Stimulated activated naive CD8-positive, alpha-beta T cell treated with anti-CD3 and anti-CD28 coated beads, Interleukin-15, amount 100 ng/mL, for 72 hours (primary cell): ENCODE results near the gene ZNF654.
"Not testable (repeated sequence)": the region's sequence is repeated elsewhere in the genome, so short reads cannot be mapped to it uniquely, and the experiment has no call there.

ENCODE experiments used
- ATAC-seq: fragments of 150-1000 bp; cut with Tn5 transposase; 2 replicates; pipeline ENCODE4 v1.10.0; 2021; ENCODE audit warnings: mild to moderate bottlenecking, moderate library complexity
- DNase-seq, 2 donors: peaks; one replicate each; pipeline ENCODE4 v3.0.0; 2021 to 2022
- H3K27ac Mint-ChIP-seq, 2 donors: one replicate each; pipeline ENCODE4 v1.8.0; 2022; ENCODE audit warnings: mild to moderate bottlenecking in 2 of 2, mixed read lengths in 2 of 2, moderate library complexity in 2 of 2
- H3K27me3 Mint-ChIP-seq: one replicate; pipeline ENCODE4 v1.8.0; 2022; ENCODE audit warnings: mixed read lengths
- H3K4me1 Mint-ChIP-seq: one replicate; pipeline ENCODE4 v1.8.0; 2022; ENCODE audit warnings: mild to moderate bottlenecking, mixed read lengths
- H3K4me3 Mint-ChIP-seq, 2 donors: one replicate each; pipeline ENCODE4 v1.8.0; 2022; ENCODE audit warnings: mild to moderate bottlenecking in 2 of 2, mixed read lengths in 2 of 2, moderate library complexity in 1 of 2
- H3K9me3 Mint-ChIP-seq, 2 donors: one replicate each; pipeline ENCODE4 v1.8.0; 2022; ENCODE audit warnings: mixed read lengths in 2 of 2

Gene ZNF654

DNA sequence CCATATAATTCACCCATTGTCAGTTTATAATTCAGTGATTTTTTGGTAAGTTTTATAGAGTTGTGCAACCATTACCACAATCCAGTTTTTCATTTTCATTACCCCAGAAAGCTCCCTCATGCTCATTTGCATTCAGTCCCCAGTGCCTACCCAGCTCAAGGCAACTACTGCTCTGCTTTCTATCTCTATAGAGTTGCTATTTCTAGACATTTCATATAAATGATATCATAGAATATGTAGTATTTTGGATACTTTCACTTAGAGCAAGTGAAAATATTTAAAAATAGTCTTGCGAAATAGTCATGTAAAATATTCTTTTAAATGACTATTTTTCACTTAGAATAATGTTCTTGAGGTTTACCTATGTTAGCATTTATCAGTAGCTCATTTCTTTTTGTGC, 42.1 kb downstream of the ZNF654 start:
- peaks cover 23 to 37% of the 10 kb centered on the region in 2 donors for H3K9me3 Mint-ChIP-seq
- H3K4me1 Mint-ChIP-seq, result peaks cover 16% of the 10 kb centered on the region
- H3K27me3 Mint-ChIP-seq, result no peaks in the 10 kb centered on the region
- H3K4me3 Mint-ChIP-seq, result no peak overlapping the region
- ATAC-seq (no peak), DNase-seq (no peak)
- no peak overlapping the region for H3K27ac Mint-ChIP-seq

DNA sequence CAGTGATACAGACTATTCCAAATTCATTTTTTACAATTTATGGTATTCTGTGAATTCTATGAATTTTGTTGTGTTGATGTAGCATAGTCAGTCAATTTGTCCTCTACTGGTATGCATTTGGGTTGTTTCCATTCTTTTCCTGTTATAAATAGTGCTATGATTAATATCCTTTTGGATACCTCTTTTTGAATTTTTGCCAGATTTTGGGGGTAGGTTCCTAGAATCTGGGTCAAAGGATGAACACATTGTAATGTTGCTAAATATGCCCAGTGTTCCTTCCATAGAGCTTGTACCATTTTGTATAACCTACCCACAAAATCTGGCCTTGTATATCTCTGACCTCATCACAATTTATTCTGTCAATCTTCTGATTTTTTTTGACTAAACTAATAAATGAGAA, 46.3 kb downstream of the ZNF654 start:
- Mint-ChIP-seq H3K27me3 (no peaks in the 10 kb centered on the region), H3K4me3 (no peak overlapping the region), H3K9me3 (peaks cover 15 to 17% of the 10 kb centered on the region in 2 donors), H3K27ac (no peak overlapping the region), H3K4me1 (peaks cover 22% of the 10 kb centered on the region)
- no peak for ATAC-seq
- no peak for DNase-seq

DNA sequence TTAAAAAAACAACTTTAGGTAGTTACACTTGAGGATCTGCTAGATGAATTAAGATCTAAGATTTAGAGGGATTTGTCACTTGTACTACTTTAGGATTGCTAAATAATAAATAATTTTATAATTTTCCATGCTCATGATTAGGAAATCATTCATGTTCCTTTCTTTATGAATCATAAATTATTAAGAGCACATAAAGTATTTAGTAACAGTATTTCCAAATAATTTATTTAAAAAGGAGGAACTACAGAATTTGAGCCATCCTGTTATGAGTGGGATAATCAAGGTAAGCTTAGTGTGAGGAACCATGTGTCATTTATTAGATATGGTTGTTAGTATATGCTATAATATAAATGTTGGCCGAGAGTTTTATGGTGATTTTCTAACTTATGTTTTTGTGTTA, 53.2 kb downstream of the ZNF654 start:
- H3K27ac Mint-ChIP-seq, result no peak overlapping the region
- no peak for ATAC-seq
- no peaks in the 10 kb centered on the region for H3K9me3 Mint-ChIP-seq
- H3K4me3 Mint-ChIP-seq, result no peak overlapping the region
- H3K4me1 Mint-ChIP-seq, result peaks cover 13% of the 10 kb centered on the region
- no peak for DNase-seq
- H3K27me3 Mint-ChIP-seq, result no peaks in the 10 kb centered on the region

DNA sequence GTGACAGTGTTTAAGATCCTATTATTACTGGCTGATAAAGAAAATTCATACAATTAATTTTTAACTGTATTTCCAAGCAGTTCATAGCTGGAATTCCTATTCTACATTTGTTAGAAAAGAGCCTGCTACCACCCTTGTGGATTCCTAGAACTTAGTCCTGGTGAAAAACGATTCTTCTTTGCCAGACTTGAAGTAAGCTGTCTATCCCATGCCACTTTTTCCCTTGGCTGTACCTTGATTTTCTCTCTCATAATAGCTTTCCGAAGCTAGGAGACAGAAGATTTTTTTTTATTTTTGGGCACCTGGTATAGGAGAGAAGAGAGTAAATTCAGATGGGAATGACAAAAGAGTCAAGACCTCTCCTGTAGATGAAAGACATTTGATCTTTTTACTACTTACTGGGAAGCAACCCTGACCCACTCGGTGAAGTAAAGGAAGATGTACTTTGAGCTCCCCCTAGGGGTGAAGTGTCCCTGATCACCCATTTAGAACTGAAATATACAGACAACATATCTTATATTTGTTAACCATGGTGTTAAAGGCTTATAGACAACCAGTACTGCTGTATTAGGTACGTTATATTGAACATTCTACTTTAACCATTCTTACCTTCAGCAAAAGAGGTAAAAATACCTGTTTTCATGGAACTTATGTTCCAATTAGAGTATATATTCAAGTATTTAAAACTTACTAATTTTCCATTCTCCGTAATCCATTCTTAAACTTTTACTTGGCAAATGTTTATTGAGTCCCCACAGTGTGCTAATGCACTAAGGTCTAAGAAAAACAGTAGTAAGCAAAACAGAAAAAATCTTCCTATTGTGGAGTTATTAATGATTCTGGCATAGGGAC, 54.5 kb downstream of the ZNF654 start:
- ATAC-seq (peak; percentile 87), DNase-seq (peak; percentile 31 to 35)
- Mint-ChIP-seq H3K4me3 (no peak overlapping the region), H3K4me1 (peaks cover 22% of the 10 kb centered on the region), H3K27ac (peak overlapping the region in 1 of 2 donors; percentile 25), H3K27me3 (no peaks in the 10 kb centered on the region), H3K9me3 (no peaks in the 10 kb centered on the region)

DNA sequence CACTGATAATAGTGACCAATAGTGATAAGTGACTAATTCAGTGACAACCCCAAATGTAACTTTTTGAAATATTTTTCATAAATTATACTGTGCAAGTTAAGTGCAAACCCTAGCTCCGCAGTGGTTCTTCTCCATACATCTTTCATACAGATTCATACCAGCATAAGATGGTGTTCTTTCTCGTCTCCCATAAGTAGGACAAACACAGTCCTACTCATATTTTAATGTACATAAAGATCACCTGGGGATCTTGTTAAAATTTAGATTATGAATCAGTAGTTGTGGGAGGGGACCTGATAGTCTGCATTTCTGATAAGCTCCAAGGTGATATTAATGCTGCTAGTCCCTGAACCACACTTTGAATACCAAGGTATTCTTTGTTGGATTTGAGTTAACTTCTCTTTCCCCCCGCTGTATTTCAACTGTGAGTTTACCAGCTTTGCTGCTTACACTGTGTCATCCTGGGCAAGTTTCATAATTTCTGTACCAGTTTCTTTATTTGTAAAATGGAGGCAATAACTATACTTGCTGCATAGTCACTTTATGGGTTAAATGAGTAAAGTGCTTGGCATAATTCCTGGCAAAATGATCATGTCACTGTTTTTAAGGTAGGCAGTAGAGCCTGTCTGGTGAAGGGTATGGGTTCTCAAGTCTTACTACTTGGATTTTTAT, 56.0 kb downstream of the ZNF654 start:
- Mint-ChIP-seq H3K27me3 (no peaks in the 10 kb centered on the region), H3K4me1 (peaks cover 16% of the 10 kb centered on the region), H3K9me3 (no peaks in the 10 kb centered on the region), H3K4me3 (no peak overlapping the region), H3K27ac (no peak overlapping the region)
- ATAC-seq, result no peak
- DNase-seq, result no peak

DNA sequence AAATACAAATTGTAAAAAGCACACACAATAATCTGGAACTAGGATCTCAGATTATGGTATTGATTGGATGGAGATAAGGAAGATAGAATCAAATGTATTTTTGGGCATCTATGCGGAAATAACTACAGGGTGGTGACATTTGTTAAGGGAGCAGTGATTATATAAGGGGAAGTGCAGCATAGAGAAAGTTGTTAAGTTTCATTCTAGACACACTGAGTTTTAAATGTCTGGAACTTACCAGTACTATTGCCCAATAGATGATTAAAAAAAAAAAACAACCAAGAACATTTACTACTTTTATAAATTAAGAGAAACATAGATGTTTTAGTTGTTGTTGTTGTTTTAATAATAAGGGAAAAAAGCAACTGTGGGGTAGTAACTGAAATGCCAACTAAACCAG, 58.6 kb downstream of the ZNF654 start:
- no peaks in the 10 kb centered on the region for H3K9me3 Mint-ChIP-seq
- no peak for ATAC-seq
- H3K27ac Mint-ChIP-seq, result no peak overlapping the region
- H3K4me1 Mint-ChIP-seq, result peaks cover 25% of the 10 kb centered on the region
- H3K4me3 Mint-ChIP-seq, result no peak overlapping the region
- no peaks in the 10 kb centered on the region for H3K27me3 Mint-ChIP-seq
- no peak for DNase-seq

DNA sequence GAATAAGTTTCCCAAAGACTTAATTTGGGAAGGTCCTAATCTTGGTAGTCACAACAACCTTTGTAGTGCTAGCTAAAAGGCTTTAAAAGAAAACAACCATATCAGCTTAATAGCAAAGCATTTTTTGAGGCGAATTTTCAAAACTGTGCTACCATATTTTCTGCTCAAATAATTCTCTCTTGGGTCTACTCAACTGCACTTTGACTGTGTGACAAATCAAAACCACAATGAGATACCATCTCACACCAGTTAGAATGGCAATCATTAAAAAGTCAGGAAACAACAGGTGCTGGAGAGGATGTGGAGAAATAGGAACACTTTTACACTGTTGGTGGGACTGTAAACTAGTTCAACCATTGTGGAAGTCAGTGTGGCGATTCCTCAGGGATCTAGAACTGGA, 59.5 kb downstream of the ZNF654 start:
- peak overlapping the region in 1 of 2 donors; percentile 19 for H3K27ac Mint-ChIP-seq
- not testable (repeated sequence) for ATAC-seq, H3K4me3 Mint-ChIP-seq, H3K27me3 Mint-ChIP-seq, H3K9me3 Mint-ChIP-seq, DNase-seq
- H3K4me1 Mint-ChIP-seq, result peaks cover 25% of the 10 kb centered on the region

DNA sequence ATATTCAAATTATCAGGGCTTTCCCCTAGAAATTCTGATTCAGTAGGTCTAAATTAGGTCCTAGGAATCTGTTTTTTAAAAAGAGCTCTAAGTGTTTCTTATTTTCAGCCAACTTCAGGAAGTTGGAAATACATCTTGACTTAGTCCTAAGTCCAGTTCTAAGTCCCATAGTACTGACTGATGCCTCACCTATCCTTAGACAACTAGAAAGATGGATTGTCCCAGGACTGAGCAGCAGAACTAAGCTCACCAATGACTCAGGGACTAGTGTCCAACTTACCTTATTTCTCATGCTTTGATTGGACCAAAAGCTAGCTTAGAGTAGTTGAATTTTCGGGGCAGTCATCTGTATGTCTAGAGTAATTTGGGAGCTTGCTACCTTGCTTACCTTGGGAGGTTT, 64.5 kb downstream of the ZNF654 start:
- no peak for DNase-seq
- no peaks in the 10 kb centered on the region for H3K9me3 Mint-ChIP-seq
- H3K4me1 Mint-ChIP-seq, result peaks cover 16% of the 10 kb centered on the region
- ATAC-seq, result no peak
- H3K4me3 Mint-ChIP-seq, result no peak overlapping the region
- H3K27ac Mint-ChIP-seq, result no peak overlapping the region
- H3K27me3 Mint-ChIP-seq, result no peaks in the 10 kb centered on the region

DNA sequence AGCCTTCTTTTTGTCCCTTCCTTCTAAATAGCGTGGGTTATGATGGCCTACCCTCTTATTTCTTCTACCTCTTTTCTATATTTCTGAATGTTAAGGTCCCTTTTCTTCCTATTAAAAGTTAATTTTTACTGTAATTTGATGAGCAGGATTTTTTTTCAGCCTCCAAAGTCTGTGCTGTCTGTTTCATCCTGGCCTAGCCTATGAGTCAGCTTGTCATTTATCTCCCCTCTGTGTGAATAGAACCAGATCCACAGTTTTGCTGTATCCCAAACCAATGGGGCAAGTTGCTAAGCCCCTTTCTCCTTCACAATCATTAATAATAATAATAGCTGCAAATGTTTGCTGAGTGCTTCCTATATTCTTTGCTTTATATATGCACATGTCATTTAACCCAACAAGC, 72.6 kb downstream of the ZNF654 start:
- no peaks in the 10 kb centered on the region for H3K9me3 Mint-ChIP-seq
- DNase-seq (no peak), ATAC-seq (no peak)
- no peak overlapping the region for H3K4me3 Mint-ChIP-seq
- H3K4me1 Mint-ChIP-seq, result peaks cover 18% of the 10 kb centered on the region
- H3K27ac Mint-ChIP-seq, result no peak overlapping the region
- H3K27me3 Mint-ChIP-seq, result no peaks in the 10 kb centered on the region

DNA sequence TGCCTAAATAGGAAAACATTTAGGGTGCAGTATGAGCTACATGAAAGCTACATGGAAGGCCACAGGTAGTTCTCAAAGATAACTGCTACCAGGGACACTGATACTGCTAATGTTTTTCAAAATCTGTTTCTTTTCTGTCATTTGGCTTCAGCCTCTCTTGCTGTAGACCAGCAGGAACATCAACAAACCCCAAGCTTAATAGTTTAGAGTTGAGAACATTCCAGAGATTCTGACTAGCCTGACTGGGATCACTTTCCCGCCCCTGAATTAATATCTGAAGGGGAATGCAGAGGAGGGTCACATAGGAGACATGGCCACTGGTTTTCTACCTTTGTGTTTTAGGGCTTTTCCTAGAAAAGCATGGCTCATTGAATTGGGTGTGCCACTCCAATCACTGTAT, 73.8 kb downstream of the ZNF654 start:
- Mint-ChIP-seq H3K9me3 (no peaks in the 10 kb centered on the region), H3K27ac (peak overlapping the region in 1 of 2 donors; percentile 16), H3K27me3 (no peaks in the 10 kb centered on the region), H3K4me3 (no peak overlapping the region), H3K4me1 (peaks cover 12% of the 10 kb centered on the region)
- ATAC-seq, result no peak
- DNase-seq, result no peak

DNA sequence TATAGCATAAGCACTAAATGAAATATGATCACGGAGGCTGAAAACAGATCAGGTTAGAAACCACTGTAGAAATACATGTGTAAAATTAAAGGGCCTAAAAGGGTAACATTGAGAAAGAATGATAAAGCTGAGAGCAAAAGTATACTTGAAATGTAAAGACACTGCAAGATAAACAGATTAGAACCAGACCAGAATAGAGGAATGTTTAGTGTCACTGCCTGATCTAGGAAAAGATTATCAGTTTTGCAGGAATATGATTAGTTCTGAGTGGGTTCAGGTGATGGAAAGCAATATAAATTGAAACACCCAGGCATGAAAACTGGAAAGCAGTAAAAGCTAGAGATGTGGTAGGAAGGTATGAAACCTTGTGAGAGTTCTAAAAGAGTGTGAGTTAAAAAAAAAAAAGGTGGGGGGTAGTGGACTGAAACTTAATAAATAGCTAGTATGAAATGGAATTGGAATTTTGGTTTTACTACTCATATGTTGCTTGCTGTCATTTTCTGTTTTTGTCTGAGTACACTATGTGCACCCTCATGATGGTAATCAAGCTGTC, 74.7 kb downstream of the ZNF654 start:
- H3K27me3 Mint-ChIP-seq, result no peaks in the 10 kb centered on the region
- no peak overlapping the region for H3K27ac Mint-ChIP-seq
- ATAC-seq (no peak), DNase-seq (no peak)
- H3K4me3 Mint-ChIP-seq, result no peak overlapping the region
- H3K9me3 Mint-ChIP-seq, result no peaks in the 10 kb centered on the region
- peaks cover 12% of the 10 kb centered on the region for H3K4me1 Mint-ChIP-seq

DNA sequence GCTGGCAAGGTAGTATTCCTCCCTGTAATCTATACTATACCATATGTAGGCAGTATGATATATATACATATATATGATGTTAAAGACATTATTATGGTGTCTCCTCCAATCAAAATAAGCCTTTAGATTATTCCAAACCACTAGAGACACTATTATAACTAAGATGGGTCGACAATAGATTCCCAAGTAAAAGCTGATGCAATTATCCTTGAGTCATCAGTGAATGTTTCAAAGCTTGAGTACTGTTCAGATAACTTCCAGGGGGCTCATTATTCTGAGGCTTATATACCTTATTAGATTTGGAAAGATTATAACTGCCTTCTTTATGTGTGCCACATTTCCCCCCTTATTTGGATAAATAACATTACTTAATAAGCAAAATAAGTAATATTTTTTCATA, 78.8 kb downstream of the ZNF654 start:
- H3K27me3 Mint-ChIP-seq, result no peaks in the 10 kb centered on the region
- no peak for ATAC-seq
- no peak for DNase-seq

DNA sequence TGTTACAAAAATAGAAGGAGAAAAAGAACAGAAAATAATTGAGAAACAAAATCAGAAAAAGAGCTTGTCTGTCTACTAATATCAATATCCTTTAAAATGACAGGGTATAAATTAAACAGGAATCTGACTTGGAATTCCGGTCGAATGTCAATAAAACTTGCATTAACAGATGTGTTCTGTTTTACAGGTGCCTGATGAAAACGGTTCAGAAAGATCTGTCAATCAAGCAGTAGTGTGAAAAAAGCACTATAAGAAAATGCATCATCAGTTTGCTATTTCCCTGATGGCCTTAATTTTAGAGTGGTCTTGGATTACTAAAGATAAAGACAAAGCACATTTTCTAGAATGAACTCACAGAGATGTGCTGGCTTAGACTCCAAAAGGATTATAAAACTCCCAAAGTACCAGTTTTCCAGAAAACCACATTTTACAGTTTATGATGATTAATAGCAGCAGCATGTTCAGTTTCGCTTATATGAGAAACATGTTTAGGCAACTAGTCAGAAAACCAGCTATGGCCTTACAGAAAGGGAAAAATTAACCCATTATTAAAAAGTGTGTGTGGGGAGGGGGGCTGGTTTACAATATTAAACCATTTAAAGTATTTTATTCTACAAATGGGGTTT, 82.5 kb downstream of the ZNF654 start:
- no peak for DNase-seq
- Mint-ChIP-seq H3K4me1 (peaks cover 8% of the 10 kb centered on the region), H3K27ac (no peak overlapping the region), H3K9me3 (no peaks in the 10 kb centered on the region), H3K27me3 (no peaks in the 10 kb centered on the region), H3K4me3 (no peak overlapping the region)
- no peak for ATAC-seq

More for the DNA sequence above, 78.8 kb downstream of the ZNF654 start:
- Mint-ChIP-seq H3K4me1 (peaks cover 18% of the 10 kb centered on the region), H3K9me3 (no peaks in the 10 kb centered on the region), H3K27ac (no peak overlapping the region), H3K4me3 (no peak overlapping the region)

DNA sequence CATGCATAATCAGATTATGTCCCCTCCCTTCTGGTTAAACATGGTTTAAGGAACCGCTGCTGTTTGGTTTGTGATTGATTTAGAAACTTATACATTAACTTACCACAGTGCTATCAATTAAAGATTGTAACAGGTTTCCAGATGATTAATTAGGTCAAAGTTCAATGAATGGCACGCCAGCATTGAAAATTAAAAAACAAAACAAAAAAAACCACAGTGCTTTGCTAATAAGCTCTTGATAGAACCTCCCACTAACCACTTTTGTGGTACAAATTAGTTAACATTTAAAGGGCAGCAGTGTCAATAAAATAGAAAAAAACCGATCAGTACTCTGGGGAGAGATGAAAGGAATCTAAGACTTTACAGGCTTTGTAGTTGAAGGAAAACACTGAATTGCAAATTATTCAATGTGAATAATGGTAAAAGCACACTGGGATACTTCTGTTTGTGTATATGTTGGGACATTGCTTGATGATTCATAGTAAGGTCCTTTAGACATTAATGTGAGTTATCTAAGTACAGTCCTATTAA, 83.1 kb downstream of the ZNF654 start:
- no peaks in the 10 kb centered on the region for H3K27me3 Mint-ChIP-seq
- ATAC-seq (peak; percentile 39), DNase-seq (no peak)
- H3K27ac Mint-ChIP-seq, result no peak overlapping the region
- no peaks in the 10 kb centered on the region for H3K9me3 Mint-ChIP-seq
- H3K4me3 Mint-ChIP-seq, result no peak overlapping the region
- peaks cover 13% of the 10 kb centered on the region for H3K4me1 Mint-ChIP-seq

DNA sequence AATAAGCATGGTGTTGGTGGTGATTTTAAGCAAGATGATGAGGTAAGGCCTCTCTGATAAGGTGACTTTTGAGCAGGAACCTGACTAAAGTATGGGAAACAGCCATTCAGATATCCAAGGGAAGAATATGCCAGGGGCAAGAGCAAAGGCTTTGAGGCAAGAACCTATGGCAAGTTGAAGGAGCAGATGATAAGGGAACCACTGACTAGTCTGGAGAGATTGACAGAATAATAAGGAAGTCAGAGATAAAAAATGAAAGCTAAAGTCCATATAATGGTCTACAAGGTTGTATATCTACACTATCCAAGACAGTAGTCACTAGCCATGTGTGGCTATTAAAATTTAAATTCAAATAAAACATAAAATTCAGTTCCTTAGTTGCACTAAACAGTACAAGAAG, 88.2 kb downstream of the ZNF654 start:
- Mint-ChIP-seq H3K27ac (no peak overlapping the region), H3K27me3 (no peaks in the 10 kb centered on the region), H3K9me3 (no peaks in the 10 kb centered on the region), H3K4me1 (peaks cover 33% of the 10 kb centered on the region), H3K4me3 (no peak overlapping the region)
- ATAC-seq (no peak), DNase-seq (no peak)

DNA sequence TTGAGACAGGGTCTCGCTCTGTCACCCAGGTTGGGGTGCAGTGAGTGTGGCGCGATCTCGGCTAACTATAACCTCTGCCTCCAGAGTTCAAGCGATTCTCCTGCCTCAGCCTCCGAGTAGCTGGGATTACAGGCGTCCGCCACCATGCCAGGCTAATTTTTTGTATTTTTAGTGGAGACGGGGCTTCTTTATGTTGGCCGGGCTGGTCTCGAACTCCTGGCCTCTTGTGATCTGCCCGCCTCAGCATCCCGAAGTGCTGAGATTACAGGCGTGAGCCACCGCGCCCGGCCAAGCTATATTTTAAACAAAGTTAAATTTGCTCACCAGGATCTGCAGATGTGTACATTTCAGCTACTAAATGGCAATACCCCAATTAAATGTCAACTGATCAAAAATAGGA, 89.6 kb downstream of the ZNF654 start:
- DNase-seq (no peak), ATAC-seq (no peak)
- peak overlapping the region; percentile 97 to 98 for H3K27ac Mint-ChIP-seq
- H3K9me3 Mint-ChIP-seq, result no peaks in the 10 kb centered on the region
- peak overlapping the region; percentile 94 to 97 for H3K4me3 Mint-ChIP-seq
- H3K27me3 Mint-ChIP-seq, result no peaks in the 10 kb centered on the region
- peaks cover 41% of the 10 kb centered on the region for H3K4me1 Mint-ChIP-seq
